HG03571 (cell line): Measurements from ENCODE around the gene DPP6.

Experiments
- ATAC-seq: cut with Tn5 transposase; IDR thresholded peaks from one replicate; pipeline ENCODE4 v1.9.1; 2021; ENCODE audit not compliant: unreplicated experiment

The DPP6 gene

DNA sequence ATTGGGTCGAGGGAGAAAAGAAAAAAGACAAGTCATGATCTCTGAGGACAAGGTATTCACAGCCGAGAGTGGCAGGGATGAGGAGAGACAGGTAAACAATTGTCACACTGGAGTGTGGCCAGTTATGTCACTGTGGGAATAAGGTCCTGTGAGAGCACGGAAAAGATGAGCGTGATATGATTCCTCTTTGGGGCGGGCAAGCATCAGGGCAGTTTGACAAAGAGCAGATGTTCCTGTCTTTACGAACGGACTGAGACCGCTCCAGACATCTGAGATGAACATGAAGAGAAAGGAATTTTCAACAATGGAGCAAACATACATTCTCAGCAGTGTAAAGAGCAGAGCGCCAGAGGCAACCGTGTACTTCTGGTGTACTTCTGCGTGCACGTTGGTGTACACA is 278.1 kb downstream of the DPP6 start:
- ATAC-seq, result no peak

DNA sequence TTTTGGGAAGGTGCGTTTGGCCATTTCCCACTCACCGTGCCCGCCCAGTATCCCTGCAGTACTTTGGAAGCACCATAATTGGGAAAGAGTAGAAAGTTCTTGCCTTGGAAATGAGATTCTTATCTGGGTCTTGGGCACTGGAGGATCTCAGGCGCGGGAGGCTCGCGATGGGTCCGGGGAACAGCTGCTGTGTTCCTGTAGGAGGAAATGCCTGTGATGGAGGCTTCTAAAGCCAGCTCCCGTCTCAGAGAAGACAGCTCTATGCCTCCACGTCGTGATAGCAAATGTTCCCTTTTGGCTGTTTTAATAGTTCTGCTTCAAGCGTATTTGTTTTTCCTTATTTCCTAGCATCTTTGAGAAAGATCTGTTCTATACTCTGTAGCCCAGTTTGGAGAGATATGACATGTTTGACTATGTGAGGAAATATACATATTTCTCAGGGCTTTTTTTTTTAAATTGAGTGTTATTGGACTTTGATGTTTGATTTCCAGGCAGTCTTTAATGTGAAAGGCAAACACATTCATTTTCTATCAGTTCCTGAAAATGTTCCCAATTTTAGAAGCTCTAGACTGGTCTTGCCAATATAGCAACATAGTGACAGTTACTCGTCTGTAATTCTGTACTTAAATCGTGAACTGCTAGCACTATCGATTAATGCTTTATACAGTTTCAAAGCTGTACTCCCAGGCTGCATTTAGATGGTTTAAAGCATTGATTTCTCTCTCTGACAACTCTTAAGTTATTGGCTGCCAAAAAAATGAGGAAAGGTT is 280.8 kb downstream of the DPP6 start:
- no peak for ATAC-seq

DNA sequence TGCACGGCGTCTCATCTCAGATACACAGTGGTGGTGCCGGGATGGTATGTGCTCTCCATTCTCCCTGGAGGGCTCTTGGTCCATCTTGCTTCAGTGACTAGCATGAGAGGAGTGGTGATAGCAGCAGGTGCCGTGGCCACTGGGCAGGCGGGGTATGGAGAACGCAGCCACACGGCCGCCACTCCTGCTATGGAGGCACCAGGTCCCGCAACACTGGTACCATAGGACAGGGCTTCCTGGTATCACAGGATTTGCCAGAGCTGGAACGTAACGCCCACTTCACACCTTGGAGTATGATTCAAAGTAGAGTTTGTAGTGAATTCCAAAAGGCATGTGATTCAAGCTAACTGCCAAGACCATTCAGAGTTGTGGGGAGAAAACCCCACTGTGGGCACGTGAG is 284.1 kb downstream of the DPP6 start:
- ATAC-seq, result no peak

DNA sequence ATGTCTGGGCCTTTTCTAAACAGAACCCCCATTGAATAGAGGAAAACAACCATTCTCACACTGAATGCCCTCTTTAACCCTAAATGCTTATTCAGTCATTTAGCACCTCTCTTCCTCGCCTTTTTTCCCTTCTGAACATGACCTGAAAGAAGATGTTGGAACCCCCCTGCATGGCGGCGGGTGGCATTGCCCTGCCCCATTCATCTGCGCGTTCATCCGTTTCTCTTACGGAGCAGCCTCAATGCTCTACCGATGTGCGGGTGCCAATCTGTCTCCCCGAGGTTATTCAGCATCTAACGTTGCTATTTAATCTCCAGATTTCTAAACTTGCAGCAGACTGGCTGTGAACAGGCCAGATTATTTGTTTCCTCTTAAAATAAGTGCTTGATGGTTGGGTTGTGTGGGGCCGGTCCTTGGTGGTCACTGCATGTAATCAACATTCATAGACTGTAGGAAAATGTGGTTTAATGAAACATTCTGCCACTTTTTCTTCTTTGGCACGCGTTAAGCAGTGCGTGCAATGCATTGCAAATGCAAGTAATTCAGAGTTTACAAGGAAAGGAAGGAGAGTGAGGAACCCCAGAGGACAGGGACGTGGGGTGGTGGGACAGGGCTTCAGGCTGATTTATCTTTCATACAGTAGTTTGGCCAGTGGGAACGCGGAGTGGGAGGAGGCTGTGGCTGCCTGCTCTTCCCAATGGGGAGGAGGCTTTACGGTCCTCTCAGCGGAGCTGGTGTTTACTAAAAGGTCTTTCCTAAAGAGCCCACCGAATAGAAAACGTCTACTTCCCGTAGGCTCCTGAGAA is 286.7 kb downstream of the DPP6 start:
- ATAC-seq, result no peak

DNA sequence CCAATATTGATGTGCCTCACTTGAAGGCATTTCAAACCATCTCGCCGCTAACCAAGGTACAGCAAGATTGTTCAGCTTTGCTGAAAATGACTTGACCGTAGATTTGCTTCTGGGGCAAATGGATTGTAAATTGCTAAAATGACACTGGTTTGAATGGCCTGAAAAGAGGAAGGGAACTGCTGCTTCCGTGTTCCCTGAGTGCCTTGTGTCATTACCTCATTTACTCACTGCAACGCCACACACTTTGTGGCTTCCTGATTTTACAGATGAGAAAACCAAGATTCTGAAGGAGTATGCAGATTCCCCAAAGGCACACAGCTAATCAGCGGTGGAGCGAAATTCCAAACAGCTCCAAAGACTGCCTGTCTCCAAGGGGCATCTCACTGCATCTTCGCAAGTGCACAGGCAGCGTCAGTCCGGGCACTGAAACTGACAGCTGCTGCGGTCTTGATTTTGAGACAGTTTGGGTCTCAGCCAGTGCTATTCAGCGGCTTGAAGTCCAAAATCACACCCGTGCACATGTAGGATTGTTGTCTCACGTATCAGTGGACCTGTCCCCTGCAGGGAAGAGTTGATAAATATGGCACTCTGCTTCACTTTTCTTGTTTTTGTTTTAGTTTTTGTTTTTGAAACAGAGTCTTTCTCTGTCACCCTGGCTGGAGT is 290.9 kb downstream of the DPP6 start:
- no peak for ATAC-seq

DNA sequence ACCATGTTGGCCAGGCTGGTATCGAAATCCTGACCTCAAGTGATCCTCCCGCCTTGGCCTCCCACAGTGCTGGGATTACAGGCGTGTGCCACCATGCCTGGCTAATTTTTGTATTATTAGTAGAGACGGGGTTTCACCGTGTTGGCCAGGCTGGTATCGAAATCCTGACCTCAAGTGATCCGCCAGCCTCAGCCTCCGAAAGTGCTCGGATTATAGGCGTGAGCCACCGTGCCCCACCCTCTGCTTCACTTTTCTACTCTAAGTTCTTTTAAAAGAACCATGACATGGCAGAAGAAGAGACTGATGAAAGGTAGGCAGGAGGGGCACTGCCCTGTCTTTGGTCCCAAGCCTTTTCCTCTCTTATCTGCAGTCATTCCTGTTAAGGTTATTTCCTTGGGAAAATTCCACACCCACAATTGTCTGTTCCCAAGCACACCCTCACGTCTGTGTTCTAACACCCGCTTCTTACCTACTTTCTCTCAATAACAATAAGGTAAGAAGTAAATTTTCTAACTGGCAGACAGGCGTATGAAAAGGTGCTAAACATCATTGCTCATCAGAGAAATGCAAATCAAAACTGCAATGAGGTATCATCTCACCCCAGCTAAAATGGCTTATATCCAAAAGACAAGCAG is 291.7 kb downstream of the DPP6 start:
- ATAC-seq, result no peak

DNA sequence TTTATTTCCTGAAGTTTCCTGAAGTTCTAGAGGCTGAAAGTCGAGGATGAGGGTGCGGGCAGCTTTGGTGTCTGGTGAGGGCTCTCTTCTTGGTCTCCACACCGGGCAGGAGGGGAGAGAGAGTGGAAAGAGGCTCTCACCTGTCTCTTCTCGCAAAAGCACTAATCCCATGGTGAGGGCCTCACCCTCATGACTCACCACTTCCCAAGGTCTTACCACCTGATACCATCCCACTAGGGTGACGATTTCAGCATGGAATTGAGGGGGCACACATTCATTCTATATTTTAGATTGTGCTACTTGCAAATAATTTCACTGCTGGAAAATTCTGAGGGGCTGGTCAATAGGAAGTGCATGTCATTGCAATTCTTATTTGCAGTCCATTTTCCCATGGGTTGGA is 292.9 kb downstream of the DPP6 start:
- no peak for ATAC-seq

DNA sequence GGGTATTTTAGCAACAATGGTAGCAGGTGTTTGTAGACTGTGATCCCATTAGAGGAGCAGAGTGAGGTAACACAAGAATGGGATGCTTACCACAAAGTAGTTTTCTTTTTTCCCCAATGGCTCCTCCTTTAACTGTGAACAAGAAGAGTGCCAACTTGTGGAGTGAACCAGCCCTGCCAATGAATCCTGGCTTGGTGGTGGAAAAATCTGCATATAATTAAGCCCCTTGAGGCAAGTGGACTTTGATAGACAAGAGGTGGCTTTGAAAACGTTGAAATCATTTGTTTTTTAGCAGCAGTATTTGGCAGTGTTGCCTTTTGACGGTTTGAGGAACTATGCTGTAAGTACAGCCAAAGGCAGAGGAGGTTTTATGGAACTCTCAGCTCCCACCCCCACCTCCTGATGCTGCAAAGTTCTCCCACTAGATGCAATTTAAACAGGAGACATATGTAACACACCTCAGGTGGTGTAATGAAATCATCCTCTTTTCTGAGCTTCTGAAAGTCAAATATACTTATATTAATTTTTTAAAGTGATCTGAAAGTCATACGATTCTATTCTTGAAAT is 295.6 kb downstream of the DPP6 start:
- ATAC-seq, result no peak

DNA sequence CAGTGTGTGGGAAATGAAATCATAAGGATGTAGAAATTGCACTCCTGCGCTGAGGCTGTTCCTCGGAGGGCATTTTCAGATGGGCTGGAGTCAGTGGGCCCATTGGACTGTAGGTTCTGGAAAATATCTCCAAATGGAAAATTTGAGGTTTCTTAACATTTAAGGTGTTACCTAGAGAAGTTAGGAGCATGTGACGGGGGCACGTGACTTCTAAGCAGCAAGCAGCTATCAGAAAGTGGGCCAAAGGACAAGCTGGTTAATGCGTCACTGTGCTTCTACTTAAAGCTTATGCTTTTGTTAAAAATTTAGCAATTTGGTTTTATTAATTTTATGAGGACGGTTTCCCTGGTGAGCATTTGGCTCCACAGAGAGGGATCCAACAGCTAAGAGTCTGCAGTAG is 298.7 kb downstream of the DPP6 start:
- no peak for ATAC-seq

DNA sequence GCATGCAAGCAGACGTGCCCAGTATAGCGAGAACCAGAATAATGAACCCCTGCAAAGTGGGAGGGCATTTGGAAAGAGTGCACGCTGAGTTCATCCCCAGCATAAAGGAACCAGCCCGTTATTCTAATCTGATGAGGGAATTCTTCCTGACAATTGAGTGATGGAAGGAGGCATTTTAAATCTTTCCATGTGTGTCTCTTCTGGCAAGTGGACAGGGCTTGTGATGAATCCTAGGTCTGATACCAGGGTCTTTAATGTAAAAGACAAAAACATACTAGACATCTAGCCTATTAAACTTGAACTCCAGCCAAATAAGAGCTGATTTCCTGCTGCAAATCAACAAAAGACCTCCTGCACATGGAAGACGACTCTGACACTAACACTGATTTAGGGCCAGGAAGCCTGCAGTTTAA is 301.2 kb downstream of the DPP6 start:
- ATAC-seq, result no peak

DNA sequence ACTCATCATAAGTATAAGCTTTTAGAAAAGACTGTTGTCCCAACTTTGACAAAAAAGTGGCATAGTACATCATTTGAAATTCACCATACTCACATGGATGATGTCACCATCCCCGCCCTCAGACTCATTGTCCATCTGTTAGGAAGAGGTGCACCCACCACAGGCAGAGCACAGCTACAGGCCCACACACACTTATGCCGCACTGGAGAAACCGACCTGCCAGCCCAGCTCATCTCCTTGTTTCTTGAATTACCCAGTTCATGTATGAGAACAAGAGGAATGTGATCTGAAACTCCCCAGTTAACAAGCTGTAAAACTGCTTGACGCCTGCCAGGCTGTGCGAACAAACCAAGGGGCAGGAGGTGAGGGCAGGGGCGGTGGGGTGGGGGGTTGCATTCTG is 312.0 kb downstream of the DPP6 start:
- no peak for ATAC-seq

DNA sequence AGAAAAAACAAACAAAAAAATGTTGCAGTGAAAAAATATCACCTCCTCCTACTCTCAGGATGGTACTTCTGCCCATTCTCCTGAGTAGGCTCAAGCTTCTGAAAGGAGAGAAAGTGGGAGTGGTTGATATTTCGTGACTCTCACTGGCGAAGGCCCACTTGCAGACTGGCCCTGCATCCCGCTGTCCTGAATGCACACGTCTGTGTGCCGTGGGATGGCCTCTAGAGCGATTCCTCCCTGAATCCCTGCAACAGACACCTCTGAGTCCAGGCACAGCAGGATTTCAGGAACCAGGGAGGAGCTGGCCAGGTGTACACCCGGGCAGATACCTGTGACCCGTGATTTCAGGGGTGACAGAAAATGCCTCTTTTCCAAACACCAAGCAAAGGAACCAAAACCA is 319.2 kb downstream of the DPP6 start:
- no peak for ATAC-seq

DNA sequence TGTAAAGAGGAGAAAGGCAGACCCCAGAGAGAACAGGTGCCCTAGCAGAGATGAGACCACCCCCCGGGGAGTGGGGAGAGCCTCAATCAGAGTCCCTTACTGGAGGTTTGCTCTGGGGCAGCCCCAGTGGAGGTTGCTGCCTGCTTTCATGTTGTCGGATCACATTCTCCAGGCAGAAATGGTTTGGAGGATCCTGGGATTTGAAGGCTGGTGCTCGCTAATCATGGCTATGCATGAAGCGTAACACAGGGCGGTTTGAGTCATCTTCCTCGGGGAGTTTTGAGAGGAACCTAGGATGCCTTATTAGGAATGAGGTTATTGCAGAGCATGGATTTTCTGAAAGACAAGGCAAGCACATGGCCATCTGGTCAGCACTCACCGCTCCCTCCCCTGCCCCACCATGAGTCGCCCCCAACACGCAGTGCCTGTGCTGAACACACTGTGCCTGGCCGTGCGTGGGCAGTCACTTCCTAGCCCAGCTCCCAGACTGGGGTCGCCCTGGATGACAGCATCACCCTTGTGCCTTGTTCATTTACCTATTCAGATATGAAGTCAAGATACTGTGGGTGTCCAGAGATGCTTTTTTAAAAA is 319.9 kb downstream of the DPP6 start:
- ATAC-seq, result no peak

DNA sequence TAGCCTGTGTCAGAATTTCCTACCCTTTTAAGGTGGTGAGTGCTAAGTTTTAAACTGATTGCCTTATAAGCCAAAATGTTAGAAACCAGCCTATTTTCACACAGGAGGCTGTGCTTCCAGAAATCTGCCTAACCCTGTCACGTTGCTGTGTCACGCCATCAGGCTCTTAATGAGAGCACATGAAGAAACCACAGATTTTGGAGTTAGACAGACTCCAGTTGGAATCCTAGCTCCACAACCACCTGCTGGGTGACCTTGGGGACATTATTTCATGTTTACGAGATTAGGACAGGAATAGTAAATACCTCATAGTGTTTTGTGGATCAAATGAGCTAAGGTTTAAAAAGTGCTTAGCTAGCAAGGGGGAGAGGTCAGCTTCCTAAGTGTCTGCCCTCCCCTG is 321.8 kb downstream of the DPP6 start:
- ATAC-seq, result no peak

DNA sequence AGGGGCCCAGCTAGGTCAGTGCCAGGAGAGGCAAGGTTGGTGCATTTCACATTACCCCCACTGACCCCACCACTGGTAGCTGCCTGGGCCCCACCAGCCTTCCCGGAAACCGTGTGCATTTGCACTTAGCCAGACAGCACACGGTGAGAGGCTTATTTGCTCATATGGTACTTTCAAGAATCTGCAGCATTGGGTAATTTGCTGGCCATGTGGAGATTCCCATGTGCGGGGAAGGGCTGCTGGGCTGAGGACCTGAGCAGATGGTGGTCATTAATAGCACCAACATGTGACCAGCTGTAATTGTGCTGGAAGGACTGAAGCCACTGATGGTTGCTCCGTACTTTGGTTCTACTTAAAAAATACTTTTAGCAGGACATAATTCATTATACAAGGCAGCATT is 323.8 kb downstream of the DPP6 start:
- ATAC-seq, result no peak

DNA sequence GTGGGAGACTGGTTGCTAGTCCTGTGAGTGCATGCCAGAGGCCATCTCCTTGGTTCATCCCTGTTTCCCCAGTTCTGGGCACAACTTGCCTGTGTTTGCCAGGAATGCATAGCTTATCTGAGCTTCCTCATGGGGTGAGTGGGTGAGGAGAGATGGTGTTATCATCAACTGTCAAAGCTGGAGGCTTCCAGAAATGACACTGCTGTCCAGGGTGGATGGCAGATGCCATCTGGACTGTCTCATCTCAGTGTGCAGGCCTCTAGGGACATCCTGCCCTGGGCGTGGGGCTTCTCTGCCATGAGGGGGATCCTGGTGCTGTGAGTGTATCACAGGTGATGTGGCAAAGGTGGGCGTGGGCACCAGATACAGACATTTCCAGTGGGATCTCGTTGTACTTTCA is 328.6 kb downstream of the DPP6 start:
- ATAC-seq, result no peak

DNA sequence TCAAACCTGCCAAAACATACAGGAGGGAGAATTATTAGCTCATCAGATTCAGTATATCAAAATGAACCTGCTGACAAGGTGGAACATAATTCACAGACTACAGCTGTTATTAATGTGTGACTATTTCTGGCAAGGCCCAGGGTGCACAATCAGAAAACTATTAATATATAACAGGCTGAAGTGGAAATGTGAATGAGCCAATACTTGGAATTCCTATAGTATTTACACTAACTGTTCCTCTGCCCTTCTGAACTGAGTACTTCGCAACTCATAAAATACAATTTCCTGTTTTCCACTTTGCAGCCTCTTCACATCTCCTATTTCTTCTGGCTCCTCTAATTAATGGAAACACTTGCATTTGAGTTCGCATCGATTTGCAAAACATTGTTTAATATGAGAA is 330.8 kb downstream of the DPP6 start:
- no peak for ATAC-seq

DNA sequence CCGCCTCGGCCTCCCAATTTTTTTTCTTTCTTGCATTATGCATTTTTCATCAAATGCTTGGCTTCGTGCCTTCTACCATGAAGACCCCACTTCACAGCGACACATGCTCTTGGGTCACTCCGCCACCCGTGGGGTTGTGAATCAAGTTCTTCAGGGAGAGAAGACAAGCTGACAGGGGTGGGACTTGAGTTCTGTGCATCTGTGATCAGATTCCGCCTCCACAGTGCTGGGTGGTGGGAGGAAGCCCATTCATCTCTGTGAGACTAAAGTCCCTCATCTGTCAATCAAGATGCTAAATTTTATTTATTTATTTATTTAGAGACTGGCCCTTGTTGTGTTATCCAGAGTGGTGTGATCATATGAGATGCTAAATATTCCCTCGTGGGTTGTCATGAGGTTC is 333.0 kb downstream of the DPP6 start:
- ATAC-seq, result no peak

DNA sequence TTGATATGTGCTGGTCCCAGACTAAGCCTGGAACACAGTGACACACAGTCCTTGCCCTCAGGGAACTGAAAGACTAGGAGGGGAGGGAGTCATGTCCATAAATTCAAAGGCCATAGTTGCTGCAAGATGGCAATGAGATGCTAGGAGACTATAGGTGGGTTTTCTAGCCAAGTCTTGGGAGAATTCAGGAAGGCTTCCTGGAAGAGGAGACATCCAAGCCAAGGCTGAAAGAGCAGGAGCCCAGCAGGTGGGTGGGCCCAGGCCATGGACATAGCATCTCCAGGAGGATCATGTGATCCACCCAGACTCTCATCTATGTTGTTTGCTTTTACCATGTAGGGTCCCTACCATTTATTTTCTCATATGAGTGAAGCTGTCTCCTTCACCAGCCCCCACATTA is 335.1 kb downstream of the DPP6 start:
- no peak for ATAC-seq

DNA sequence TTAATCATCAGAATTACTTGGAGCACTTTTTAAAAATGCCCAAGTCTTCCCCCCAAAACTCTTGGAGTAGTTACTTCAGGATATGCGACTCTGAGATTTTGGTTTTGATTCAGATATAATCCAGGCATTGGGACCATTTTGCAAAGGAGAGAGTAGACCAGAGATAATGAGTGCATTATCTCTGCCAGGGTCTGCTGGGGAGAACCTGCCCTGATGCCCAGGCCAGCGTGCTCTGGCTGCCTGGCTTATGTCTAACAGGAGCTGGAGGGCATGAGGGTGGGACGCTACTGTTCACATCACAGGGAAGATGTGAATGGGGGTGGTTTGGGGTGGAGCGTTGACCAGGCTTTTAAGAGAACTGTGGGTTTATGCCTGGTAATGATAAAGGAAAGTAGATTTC is 336.2 kb downstream of the DPP6 start:
- ATAC-seq, result no peak

DNA sequence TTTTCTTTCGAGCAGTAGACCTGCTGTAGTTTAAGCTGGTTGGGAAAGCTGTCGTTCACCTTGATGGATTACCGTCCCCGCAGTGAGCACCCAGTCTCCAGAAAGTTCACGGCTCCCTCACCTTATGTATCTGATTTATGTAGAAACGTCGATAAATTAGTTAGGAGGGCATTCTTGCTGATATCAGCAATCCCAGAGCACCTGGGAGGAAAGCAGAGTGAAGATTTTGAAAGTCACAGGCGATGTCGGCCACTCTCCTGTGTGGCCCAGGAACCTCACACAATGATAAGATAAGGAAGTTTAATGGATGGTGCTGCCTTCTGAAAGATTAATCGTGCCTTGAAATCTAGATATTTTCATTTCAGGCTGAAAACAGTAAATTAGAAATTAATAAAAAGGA is 336.8 kb downstream of the DPP6 start:
- ATAC-seq, result no peak
